NCI-H1930 (cell line): Measurements from ENCODE around the gene CLUH.
A peak's percentile ranks its signal among the peaks of the same experiment; 100 is the strongest.

Experiments
- DNase-seq, 2 experiments: peaks; one replicate each; lab custom pipeline; 2025; lab: John Stamatoyannopoulos, UW

The CLUH gene

GRCh38 chr17:2711608-2712299, at the start of gene CLUH:
CLUH (minus strand) TSS chr17:2711764; CDS start chr17:2711661, 103 bp downstream.
- peak; percentile 78 to 88 for DNase-seq

- no peak for DNase-seq
Measured at GRCh38 chr17:2758870-2759269, 47.3 kb upstream of the CLUH start.

GRCh38 chr17:2755891-2756724, 44.5 kb upstream of the CLUH start:
- DNase-seq, result peak in 1 of 2 experiments; percentile 21

GRCh38 chr17:2751491-2751890, 39.9 kb upstream of the CLUH start:
- no peak for DNase-seq

GRCh38 chr17:2750721-2751120, 39.2 kb upstream of the CLUH start:
- DNase-seq, result no peak

- peak; percentile 47 to 63 for DNase-seq
Measured at GRCh38 chr17:2749784-2750181, 38.2 kb upstream of the CLUH start.

GRCh38 chr17:2749058-2749783, 37.7 kb upstream of the CLUH start, which contains the start of gene CCDC92B:
CCDC92B (minus strand) TSS chr17:2749652; CDS start chr17:2735145, 14,507 bp downstream.
- peak; percentile 40 to 63 for DNase-seq

GRCh38 chr17:2745317-2746037, 33.9 kb upstream of the CLUH start:
- DNase-seq, result no peak

- no peak for DNase-seq
Measured at GRCh38 chr17:2737693-2738092, 26.1 kb upstream of the CLUH start.

GRCh38 chr17:2736956-2737355, 25.4 kb upstream of the CLUH start:
- DNase-seq, result no peak

GRCh38 chr17:2735896-2736295, 24.3 kb upstream of the CLUH start:
- no peak for DNase-seq

- DNase-seq, result no peak
Measured at GRCh38 chr17:2734939-2735338, 23.4 kb upstream of the CLUH start.

GRCh38 chr17:2731807-2732206, 20.2 kb upstream of the CLUH start:
- no peak for DNase-seq

- no peak for DNase-seq
Measured at GRCh38 chr17:2730764-2731353, 19.3 kb upstream of the CLUH start.

GRCh38 chr17:2724784-2725164, 13.2 kb upstream of the CLUH start:
- DNase-seq, result no peak

GRCh38 chr17:2723997-2724783, 12.6 kb upstream of the CLUH start:
- DNase-seq, result no peak

GRCh38 chr17:2723505-2723996, 12.0 kb upstream of the CLUH start:
- no peak for DNase-seq

- no peak for DNase-seq
Measured at GRCh38 chr17:2722611-2723010, 11.0 kb upstream of the CLUH start.

GRCh38 chr17:2721603-2722002, 10.0 kb upstream of the CLUH start:
- DNase-seq, result no peak

GRCh38 chr17:2719861-2720260, 8.3 kb upstream of the CLUH start:
- no peak for DNase-seq
